ENCODE results near the gene ZNF664.

Gene ZNF664

GRCh38 chr12:124015494-124016461 lies 42.8 kb downstream of the ZNF664 start:
- Mint-ChIP-seq H3K27ac (peak overlapping the region in 1 of 3 experiments; percentile 25), H3K9me3 (no peaks in the 10 kb centered on the region), H3K4me1 (peaks cover 36% of the 10 kb centered on the region), H3K27me3 (ENCODE audit: low read depth) (no peaks in the 10 kb centered on the region), H3K36me3 (ENCODE audit: low read depth) (peaks cover 42% of the 10 kb centered on the region), H3K4me3 (no peak overlapping the region)
- no peak for TF ChIP-seq CTCF (IDR thresholded peaks at IDR 0.05; ENCODE audit: unreplicated experiment in 3 of 3)

- no peaks in the 10 kb centered on the region for H3K9me3 Mint-ChIP-seq
Observed at GRCh38 chr12:124017064-124017463, 44.0 kb downstream of the ZNF664 start.

GRCh38 chr12:124018539-124018938 lies 45.5 kb downstream of the ZNF664 start:
- Mint-ChIP-seq H3K36me3 (ENCODE audit: low read depth) (peaks cover 18% of the 10 kb centered on the region), H3K4me3 (no peak overlapping the region), H3K4me1 (peaks cover 41% of the 10 kb centered on the region), H3K27me3 (ENCODE audit: low read depth) (no peaks in the 10 kb centered on the region), H3K9me3 (no peaks in the 10 kb centered on the region), H3K27ac (peak overlapping the region in 1 of 3 experiments; percentile 6)
- no peak for TF ChIP-seq CTCF (IDR thresholded peaks at IDR 0.05; ENCODE audit: unreplicated experiment in 3 of 3)

More at GRCh38 chr12:124017064-124017463, 44.0 kb downstream of the ZNF664 start:
- Mint-ChIP-seq H3K27me3 (ENCODE audit: low read depth) (no peaks in the 10 kb centered on the region), H3K4me3 (no peak overlapping the region), H3K4me1 (peaks cover 41% of the 10 kb centered on the region), H3K27ac (no peak overlapping the region), H3K36me3 (ENCODE audit: low read depth) (peaks cover 32% of the 10 kb centered on the region)
- TF ChIP-seq CTCF (IDR thresholded peaks at IDR 0.05; ENCODE audit: unreplicated experiment in 3 of 3) = no peak

DNA sequence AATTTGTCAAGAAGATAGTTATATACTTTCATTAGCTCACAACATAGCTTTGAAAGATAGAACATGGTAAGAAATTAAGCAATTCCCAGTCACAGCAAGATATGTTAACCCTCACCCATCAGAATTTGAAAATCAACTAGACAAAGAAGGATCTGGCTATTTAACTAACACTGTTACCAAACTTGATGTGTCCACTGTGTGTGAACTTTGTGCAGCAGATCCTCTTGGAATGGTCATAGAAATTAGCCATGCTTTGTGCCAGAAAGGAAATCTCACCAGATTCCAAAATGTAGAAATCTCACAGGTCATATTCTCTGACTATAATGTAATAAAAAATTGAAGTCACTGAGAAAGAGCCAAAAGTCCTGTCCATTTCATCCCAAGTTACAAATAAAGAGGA lies 46.1 kb downstream of the ZNF664 start:
- Mint-ChIP-seq H3K4me3 (no peak overlapping the region), H3K27me3 (ENCODE audit: low read depth) (no peaks in the 10 kb centered on the region), H3K9me3 (no peaks in the 10 kb centered on the region), H3K27ac (peak overlapping the region in 2 of 3 experiments; percentile 31 to 59), H3K4me1 (peaks cover 41% of the 10 kb centered on the region), H3K36me3 (ENCODE audit: low read depth) (peaks cover 12% of the 10 kb centered on the region)
- TF ChIP-seq CTCF (IDR thresholded peaks at IDR 0.05; ENCODE audit: unreplicated experiment in 3 of 3) = no peak

- no peak for TF ChIP-seq CTCF (IDR thresholded peaks at IDR 0.05; ENCODE audit: unreplicated experiment in 3 of 3)
- Mint-ChIP-seq H3K27ac (peak overlapping the region; percentile 59 to 89 (median 66)), H3K9me3 (no peaks in the 10 kb centered on the region), H3K27me3 (ENCODE audit: low read depth) (no peaks in the 10 kb centered on the region), H3K4me3 (no peak overlapping the region), H3K36me3 (ENCODE audit: low read depth) (peaks cover 4% of the 10 kb centered on the region), H3K4me1 (peaks cover 41% of the 10 kb centered on the region)
Observed at GRCh38 chr12:124020514-124020949, 47.5 kb downstream of the ZNF664 start.

All from nephron (organoid).